ENCODE data around the gene OR8G5.

DNA sequence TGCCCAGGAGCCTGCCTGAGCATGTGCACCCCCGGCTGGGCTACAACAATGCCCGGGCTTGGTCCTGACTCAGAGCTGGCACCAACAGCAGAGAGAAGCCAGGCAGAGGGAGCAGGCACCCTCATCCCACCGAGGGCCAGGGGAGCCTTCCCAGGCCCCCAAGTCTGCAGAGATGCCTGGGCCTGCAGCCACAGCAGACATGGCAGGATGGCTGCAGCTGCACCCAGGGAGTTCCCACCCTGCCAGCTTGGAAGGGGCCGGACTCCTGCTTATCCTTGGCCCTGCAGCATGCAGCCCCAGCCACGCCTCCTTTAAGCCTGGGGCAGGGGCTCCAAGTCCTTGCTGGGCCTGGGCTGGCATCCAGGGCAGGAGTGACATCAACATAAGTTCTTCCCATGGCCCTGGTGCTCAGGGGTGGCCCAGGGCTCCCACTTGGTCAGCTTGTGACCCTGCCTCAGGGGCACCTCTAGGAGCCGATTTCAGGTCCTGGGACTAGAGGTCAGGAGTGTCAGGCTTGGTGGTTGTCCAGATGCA lies 46.3 kb upstream of the OR8G5 start:
- no peak for TF ChIP-seq FOXK2 (IDR thresholded peaks at IDR 0.05)
- TF ChIP-seq ARNT (IDR thresholded peaks at IDR 0.05), result no peak
- TF ChIP-seq HDGF (IDR thresholded peaks at IDR 0.05; ENCODE audit: borderline replicate concordance), result no peak
- TF ChIP-seq FOXA1 (IDR thresholded peaks at IDR 0.05), result no peak
- no peak for TF ChIP-seq SUZ12 (IDR thresholded peaks at IDR 0.05)
- no peak for TF ChIP-seq CTBP1 (IDR thresholded peaks at IDR 0.05; ENCODE audit: borderline replicate concordance)
- TF ChIP-seq, protein P1, sequence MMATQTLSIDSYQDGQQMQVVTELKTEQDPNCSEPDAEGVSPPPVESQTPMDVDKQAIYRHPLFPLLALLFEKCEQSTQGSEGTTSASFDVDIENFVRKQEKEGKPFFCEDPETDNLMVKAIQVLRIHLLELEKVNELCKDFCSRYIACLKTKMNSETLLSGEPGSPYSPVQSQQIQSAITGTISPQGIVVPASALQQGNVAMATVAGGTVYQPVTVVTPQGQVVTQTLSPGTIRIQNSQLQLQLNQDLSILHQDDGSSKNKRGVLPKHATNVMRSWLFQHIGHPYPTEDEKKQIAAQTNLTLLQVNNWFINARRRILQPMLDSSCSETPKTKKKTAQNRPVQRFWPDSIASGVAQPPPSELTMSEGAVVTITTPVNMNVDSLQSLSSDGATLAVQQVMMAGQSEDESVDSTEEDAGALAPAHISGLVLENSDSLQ (IDR thresholded peaks at IDR 0.05), result no peak
- no peak for TF ChIP-seq ELF4 (IDR thresholded peaks at IDR 0.05)
- TF ChIP-seq BHLHE40 (IDR thresholded peaks at IDR 0.05; ENCODE audit: borderline replicate concordance), result no peak
- TF ChIP-seq SP1 (IDR thresholded peaks at IDR 0.05), result no peak
- no peak for TF ChIP-seq TARDBP (IDR thresholded peaks at IDR 0.05)
- no peak for TF ChIP-seq LEF1 (IDR thresholded peaks at IDR 0.05; ENCODE audit: borderline replicate concordance)
- no peak for TF ChIP-seq FOXM1 (IDR thresholded peaks at IDR 0.05; ENCODE audit: borderline replicate concordance)
- TF ChIP-seq ZNF384 (IDR thresholded peaks at IDR 0.05), result no peak

Measured in HEK293T (cell line).